A549 (cell line): ENCODE measurements around the gene RMC1.

Source experiments
- CBX8 ChIP-seq: fragments of 200-600 bp; sonication (generic); IDR thresholded peaks from 2 replicates; pipeline ENCODE4 v1.6.1; 2016
- ESRRA ChIP-seq: fragments of 150-350 bp; IDR thresholded peaks from 2 replicates; pipeline ENCODE4 v1.6.1; 2014; ENCODE audit warnings: mild to moderate bottlenecking, low read length, borderline replicate concordance
- TF ChIP-seq, protein P1 (sequence below): fragments of >200 bp; sonication (Bioruptor Twin); formaldehyde crosslinking; IDR thresholded peaks from 3 replicates; pipeline ENCODE4 v1.5.1; 2016

- TF ChIP-seq CBX8 (no peak), ESRRA (no peak)
- TF ChIP-seq, protein P1, sequence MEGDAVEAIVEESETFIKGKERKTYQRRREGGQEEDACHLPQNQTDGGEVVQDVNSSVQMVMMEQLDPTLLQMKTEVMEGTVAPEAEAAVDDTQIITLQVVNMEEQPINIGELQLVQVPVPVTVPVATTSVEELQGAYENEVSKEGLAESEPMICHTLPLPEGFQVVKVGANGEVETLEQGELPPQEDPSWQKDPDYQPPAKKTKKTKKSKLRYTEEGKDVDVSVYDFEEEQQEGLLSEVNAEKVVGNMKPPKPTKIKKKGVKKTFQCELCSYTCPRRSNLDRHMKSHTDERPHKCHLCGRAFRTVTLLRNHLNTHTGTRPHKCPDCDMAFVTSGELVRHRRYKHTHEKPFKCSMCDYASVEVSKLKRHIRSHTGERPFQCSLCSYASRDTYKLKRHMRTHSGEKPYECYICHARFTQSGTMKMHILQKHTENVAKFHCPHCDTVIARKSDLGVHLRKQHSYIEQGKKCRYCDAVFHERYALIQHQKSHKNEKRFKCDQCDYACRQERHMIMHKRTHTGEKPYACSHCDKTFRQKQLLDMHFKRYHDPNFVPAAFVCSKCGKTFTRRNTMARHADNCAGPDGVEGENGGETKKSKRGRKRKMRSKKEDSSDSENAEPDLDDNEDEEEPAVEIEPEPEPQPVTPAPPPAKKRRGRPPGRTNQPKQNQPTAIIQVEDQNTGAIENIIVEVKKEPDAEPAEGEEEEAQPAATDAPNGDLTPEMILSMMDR = no peak
Measured at GRCh38 chr18:23487738-23488570, 15.4 kb upstream of the RMC1 start.
